Right cardiac atrium (tissue), 5 donors: ENCODE results near the gene CLIC3. TPM values are rescaled to one million over a fixed set of nuclear protein-coding genes. Genes with fewer than 3 reads are reported as not detected.

Source experiments
- ATAC-seq, 2 donors: fragments of 200-7000 bp; cut with Tn5 transposase; one replicate each; pipeline versions ENCODE4 v1.8.0 to v1.9.1; 2020; ENCODE audit warnings: moderate library complexity in 2 of 2, mild to moderate bottlenecking in 1 of 2
- DNase-seq, 3 donors: peaks; one replicate each; pipeline ENCODE4 v3.0.0-alpha.2; 2020
- H3K27ac ChIP-seq: one replicate; pipeline ENCODE4 v1.5.1; 2013; ENCODE audit warnings: mild to moderate bottlenecking, low read length, control low read depth, moderate library complexity
- H3K27me3 ChIP-seq: one replicate; pipeline ENCODE4 v1.6.1; 2013; ENCODE audit not compliant: control insufficient read depth, insufficient read depth
- H3K4me1 ChIP-seq: one replicate; pipeline ENCODE4 v1.6.1; 2013; ENCODE audit warnings: low read length; ENCODE audit not compliant: control insufficient read depth, insufficient read depth
- H3K4me3 ChIP-seq: one replicate; pipeline ENCODE4 v1.5.1; 2013; ENCODE audit warnings: low read length, control low read depth
- H3K9me3 ChIP-seq: one replicate; pipeline ENCODE4 v1.6.1; 2013; ENCODE audit warnings: low read length; ENCODE audit not compliant: control insufficient read depth
- WGBS: extraction: QIAGEN DNeasy Blood & Tissue Kit; methylation state at CpG from one replicate; pipeline ENCODE4 v1.1.7; 2013; 5-methylcytosine and 5-hydroxymethylcytosine counted together
- intact Hi-C, 4 donors: fragments of 100-400 bp; cut with DNase I; formaldehyde crosslinking; loops; one replicate each; pipeline versions ENCODE4 v1.11.0 to v1.14.0; 2022 to 2023
- polyA plus RNA-seq: library from polyadenylated mRNA; stranded (reverse); fragments of 200-250 nt; gene quantifications from one replicate; pipeline ENCODE4 v1.2.3, GENCODE V29; 2013
- total RNA-seq, 4 donors: library from RNA; stranded (reverse); fragmentation: NEBNext Ultra II Directional; extraction: Animal tissue kit (Norgen Biotek cat#: 25700); gene quantifications; one replicate each; pipeline ENCODE4 v1.2.1, GENCODE V29; 2021
- donor health status: healthy with polysubstance abuse.
- donor health status: DM: no; HTN: yes; CAD: no.
- donor health status: DM: no; HTN: no; CAD: no.
- donor health status: DM: no; HTN: yes; CAD: no; lungs with severe emphysema.
- donor health status: DM: yes; HTN: yes; CAD: no.

CLIC3 gene
- total and polyA plus RNA-seq, 5 donors, result 2.8 to 6.2 (median 4.9) TPM

DNA sequence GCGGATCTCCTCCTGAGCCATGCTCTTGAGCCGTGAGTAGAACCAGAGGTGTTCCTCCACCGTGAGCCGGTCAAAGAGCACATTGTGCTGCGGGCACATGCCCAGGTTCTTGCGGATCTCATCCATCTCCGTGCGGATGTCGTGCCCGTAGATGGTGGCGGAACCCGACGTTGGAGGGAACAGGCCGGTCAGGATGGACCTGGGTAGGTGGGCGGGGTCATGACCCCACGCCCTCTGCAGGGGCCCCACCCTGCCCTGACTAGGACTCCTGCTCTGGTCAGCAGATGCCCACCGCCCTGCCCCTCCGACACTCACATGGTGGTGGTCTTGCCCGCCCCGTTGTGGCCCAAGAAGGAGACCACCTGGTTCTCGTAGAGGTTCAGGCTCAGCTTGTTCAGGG is 19.6 kb upstream of the CLIC3 start:
- H3K9me3 ChIP-seq, result no peaks in the 10 kb centered on the region
- WGBS, result 97% methylated on average over 21 of the region's 21 CpGs
- H3K27ac ChIP-seq, result no peak overlapping the region
- no peaks in the 10 kb centered on the region for H3K27me3 ChIP-seq
- no peaks in the 10 kb centered on the region for H3K4me1 ChIP-seq
- DNase-seq (no peak), ATAC-seq (no peak)
- intact Hi-C loops, result no loop called here
- no peak overlapping the region for H3K4me3 ChIP-seq

GRCh38 chr9:137015540-137015930 is 19.2 kb upstream of the CLIC3 start:
- H3K4me1 ChIP-seq, result no peaks in the 10 kb centered on the region
- no peak for DNase-seq
- 97% methylated on average over 25 of the region's 25 CpGs for WGBS
- H3K27me3 ChIP-seq, result no peaks in the 10 kb centered on the region
- intact Hi-C loops, result no loop called here
- no peak overlapping the region for H3K4me3 ChIP-seq
- ATAC-seq, result no peak
- no peak overlapping the region for H3K27ac ChIP-seq
- H3K9me3 ChIP-seq, result no peaks in the 10 kb centered on the region

GRCh38 chr9:137014776-137015539 is 18.6 kb upstream of the CLIC3 start:
- Histone ChIP-seq H3K27me3 (no peaks in the 10 kb centered on the region), H3K4me3 (no peak overlapping the region), H3K9me3 (no peaks in the 10 kb centered on the region), H3K27ac (no peak overlapping the region), H3K4me1 (no peaks in the 10 kb centered on the region)
- 96% methylated on average over 36 of the region's 36 CpGs for WGBS
- intact Hi-C loops, result no loop called here
- ATAC-seq (no peak), DNase-seq (no peak)

DNA sequence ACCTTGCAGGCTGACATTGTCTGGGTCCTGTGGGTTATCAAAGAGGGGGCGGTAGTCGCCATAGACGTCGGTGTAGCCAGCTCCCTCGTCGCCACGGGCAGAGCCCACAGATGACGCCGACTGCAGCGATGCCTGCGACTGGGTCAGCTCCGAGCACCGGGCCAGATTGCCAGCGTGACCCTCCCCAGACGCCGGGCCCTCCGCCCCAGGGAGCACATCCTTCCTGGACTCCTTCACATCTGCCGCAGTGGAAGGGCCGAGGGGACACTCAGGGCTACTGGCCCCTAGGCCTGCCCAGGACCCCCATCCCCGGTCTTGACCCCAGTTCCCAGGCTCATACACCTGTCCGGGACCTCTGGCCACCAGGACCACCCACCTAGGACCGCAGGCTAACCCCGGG is 17.8 kb upstream of the CLIC3 start:
- no peak for ATAC-seq
- no peak for DNase-seq
- no peaks in the 10 kb centered on the region for H3K4me1 ChIP-seq
- intact Hi-C loops, result no loop called here
- no peak overlapping the region for H3K27ac ChIP-seq
- H3K9me3 ChIP-seq, result no peaks in the 10 kb centered on the region
- WGBS, result 91% methylated on average over 23 of the region's 23 CpGs
- no peaks in the 10 kb centered on the region for H3K27me3 ChIP-seq
- H3K4me3 ChIP-seq, result no peak overlapping the region

DNA sequence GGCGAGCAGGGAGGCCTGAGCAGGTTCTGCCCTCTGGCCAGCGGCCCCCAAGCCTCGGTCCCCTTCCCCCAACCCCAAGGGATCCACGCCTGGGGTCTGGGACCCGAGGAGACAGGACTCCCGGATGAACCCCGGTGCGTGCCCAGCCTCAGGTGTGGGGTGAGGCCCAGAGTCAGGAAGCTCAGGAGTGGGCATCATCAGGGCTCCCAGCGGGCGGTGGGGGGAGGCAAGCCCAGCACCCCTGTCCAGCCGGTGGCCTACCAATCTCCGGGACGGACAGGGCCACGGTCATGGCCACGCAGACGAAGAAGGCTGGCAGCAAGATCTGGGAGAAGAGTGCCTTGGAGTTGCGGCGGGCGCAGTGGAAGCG is 17.2 kb upstream of the CLIC3 start:
- WGBS, result 95% methylated on average over 20 of the region's 20 CpGs
- Histone ChIP-seq H3K4me1 (no peaks in the 10 kb centered on the region), H3K4me3 (no peak overlapping the region), H3K27ac (no peak overlapping the region), H3K9me3 (no peaks in the 10 kb centered on the region), H3K27me3 (no peaks in the 10 kb centered on the region)
- ATAC-seq (no peak), DNase-seq (no peak)
- intact Hi-C loops, result no loop called here

- intact Hi-C loops, result no loop called here
- 84% methylated on average over 67 of the region's 67 CpGs for WGBS
- ATAC-seq, result no peak
These were observed 16.6 kb upstream of the CLIC3 start for GRCh38 chr9:137012694-137013570.

GRCh38 chr9:137011907-137012675 is 15.7 kb upstream of the CLIC3 start:
- ATAC-seq (no peak), DNase-seq (no peak)
- WGBS, result 94% methylated on average over 39 of the region's 39 CpGs
- intact Hi-C loops, result no loop called here
- Histone ChIP-seq H3K27ac (no peak overlapping the region), H3K4me1 (no peaks in the 10 kb centered on the region), H3K9me3 (no peaks in the 10 kb centered on the region), H3K4me3 (no peak overlapping the region), H3K27me3 (no peaks in the 10 kb centered on the region)

More at GRCh38 chr9:137012694-137013570, 16.6 kb upstream of the CLIC3 start:
- Histone ChIP-seq H3K27ac (no peak overlapping the region), H3K27me3 (no peaks in the 10 kb centered on the region), H3K4me1 (no peaks in the 10 kb centered on the region), H3K9me3 (no peaks in the 10 kb centered on the region), H3K4me3 (no peak overlapping the region)
- DNase-seq, result no peak

- ATAC-seq (no peak), DNase-seq (no peak)
- intact Hi-C loops, result no loop called here
- Histone ChIP-seq H3K27me3 (no peaks in the 10 kb centered on the region), H3K4me3 (no peak overlapping the region), H3K4me1 (no peaks in the 10 kb centered on the region), H3K9me3 (no peaks in the 10 kb centered on the region), H3K27ac (no peak overlapping the region)
- WGBS, result 97% methylated on average over 24 of the region's 24 CpGs
These were observed 14.8 kb upstream of the CLIC3 start for GRCh38 chr9:137011156-137011555.

DNA sequence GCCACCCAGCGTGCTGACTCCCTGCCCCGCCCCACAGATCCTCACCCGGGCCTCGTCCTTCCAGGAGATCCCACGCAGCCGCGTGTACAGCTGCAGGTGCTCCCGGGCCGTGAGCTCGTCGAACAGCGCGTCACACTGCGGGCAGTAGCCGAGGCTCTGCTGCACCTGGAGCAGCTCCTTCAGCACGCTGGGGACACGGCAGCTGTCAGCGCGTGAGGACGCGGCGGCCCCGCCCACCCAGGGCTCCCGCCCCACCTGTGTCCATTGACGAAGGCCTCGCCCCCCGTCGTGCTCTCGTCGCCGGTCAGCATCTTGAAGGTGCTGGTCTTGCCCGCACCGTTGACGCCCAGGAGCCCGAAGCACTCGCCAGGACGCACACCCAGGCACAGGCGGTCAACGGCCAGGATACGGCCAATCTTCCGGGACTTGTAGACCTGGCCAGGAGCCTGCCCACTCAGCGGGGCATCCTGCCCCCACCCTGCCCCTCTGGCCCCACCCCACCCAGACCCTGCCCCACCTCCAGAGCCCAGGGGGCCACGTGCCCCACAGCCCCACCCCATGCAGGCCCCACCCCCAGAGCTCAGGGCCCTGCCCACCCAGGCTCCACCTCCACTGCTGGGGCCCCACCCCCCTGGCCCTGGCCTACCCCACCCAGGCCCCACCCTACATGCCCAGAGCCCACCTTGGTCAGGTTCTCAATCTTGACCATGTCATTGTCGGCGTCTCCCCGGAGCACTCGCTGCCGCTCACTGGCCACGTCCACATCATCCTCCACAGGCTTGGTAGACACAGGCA is 13.8 kb upstream of the CLIC3 start:
- intact Hi-C loops, result no loop called here
- Histone ChIP-seq H3K27ac (no peak overlapping the region), H3K27me3 (no peaks in the 10 kb centered on the region), H3K4me1 (no peaks in the 10 kb centered on the region), H3K9me3 (no peaks in the 10 kb centered on the region), H3K4me3 (no peak overlapping the region)
- ATAC-seq (no peak), DNase-seq (no peak)
- 94% methylated on average over 49 of the region's 49 CpGs for WGBS

GRCh38 chr9:137009217-137009616 is 12.8 kb upstream of the CLIC3 start:
- no peaks in the 10 kb centered on the region for H3K9me3 ChIP-seq
- intact Hi-C loops, result no loop called here
- no peak overlapping the region for H3K27ac ChIP-seq
- ATAC-seq (no peak), DNase-seq (no peak)
- H3K4me1 ChIP-seq, result no peaks in the 10 kb centered on the region
- WGBS, result 93% methylated on average over 18 of the region's 18 CpGs
- no peaks in the 10 kb centered on the region for H3K27me3 ChIP-seq
- H3K4me3 ChIP-seq, result no peak overlapping the region
